ENCODE measurements around the gene ING4.

DNA sequence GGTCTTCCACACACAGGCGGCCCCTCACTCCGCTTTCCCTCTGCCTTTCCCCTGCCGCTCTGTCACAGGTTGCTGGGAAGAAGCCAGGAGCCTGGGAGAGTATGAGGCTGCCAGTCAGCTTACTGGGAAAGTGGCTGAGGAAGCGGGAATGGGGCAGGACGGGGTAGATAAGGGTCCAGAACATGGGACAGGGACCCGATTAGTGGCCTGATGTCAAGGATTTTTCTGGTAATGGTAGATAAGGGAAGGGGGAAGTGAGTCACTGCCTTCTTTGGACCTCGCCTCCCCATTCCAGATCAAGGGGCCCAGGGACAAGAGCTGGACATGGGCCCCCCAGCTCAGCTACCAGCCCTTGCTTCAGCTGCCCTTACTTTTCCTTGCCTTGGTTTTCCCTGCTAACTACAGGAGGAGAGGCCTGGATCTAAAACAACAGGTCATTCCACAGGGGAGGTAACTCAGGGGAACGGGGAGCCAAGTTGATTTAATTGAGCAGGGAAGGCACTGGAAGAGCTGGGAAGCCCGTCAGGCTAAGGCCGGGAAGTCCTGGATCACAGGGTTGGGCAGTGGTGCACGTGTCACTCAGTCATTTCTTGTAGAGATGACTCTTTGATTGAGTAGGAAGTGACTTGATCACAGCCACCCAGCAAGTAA is 23.6 kb downstream of the ING4 start:
- TF ChIP-seq RAD21 (IDR thresholded peaks at IDR 0.05; ENCODE audit: low read depth) (no peak), TAF1 (IDR thresholded peaks at IDR 0.05; ENCODE audit: low read depth) (no peak), YY1 (IDR thresholded peaks at IDR 0.05; ENCODE audit: low read depth) (no peak)
- TF ChIP-seq, protein P1, sequence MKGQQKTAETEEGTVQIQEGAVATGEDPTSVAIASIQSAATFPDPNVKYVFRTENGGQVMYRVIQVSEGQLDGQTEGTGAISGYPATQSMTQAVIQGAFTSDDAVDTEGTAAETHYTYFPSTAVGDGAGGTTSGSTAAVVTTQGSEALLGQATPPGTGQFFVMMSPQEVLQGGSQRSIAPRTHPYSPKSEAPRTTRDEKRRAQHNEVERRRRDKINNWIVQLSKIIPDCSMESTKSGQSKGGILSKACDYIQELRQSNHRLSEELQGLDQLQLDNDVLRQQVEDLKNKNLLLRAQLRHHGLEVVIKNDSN (IDR thresholded peaks at IDR 0.05) = no peak

All from Ishikawa (cell line).